ENCODE data around the gene CERK. TPM values are rescaled to one million over a fixed set of nuclear protein-coding genes. Genes with fewer than 3 reads are reported as not detected.

CERK gene
- total and polyA plus RNA-seq, 9 of the 15 experiments (the other 6 are each of a cell fraction or from before 2014, with no cell fraction given) = 1.1 to 14.9 (median 8.7) TPM

- ChIA-PET POLR2A (interaction anchor here (0.6 kb wide), 1 partner anchor 13 kb away, joined by 3 read pairs; no protein-coding TSS in a partner anchor), CTCF (ENCODE audit: low intra/inter-chr PET ratio) (no interaction called here)
- Histone ChIP-seq H3K4me2 (ENCODE audit: insufficient read depth, low read length) (no peak overlapping the region), H3K9ac (ENCODE audit: insufficient read depth in 1 of 2, low read depth in 2 of 2, low read length in 2 of 2) (peak overlapping the region in 1 of 2 experiments; percentile 58; a peak in 1 of 4 replicates), H3K36me3 (ENCODE audit: control insufficient read depth, insufficient read depth, low read length) (0 out of 3 replicates have a peak, but pooled peaks cover 2% of the 10 kb centered on the region), H3K9me1 (ENCODE audit: control insufficient read depth, insufficient read depth, low read length) (peaks cover 3% of the 10 kb centered on the region), H3K27ac (ENCODE audit: extremely low read depth, low read depth, low read length) (no peak overlapping the region), H3K4me3 (no peak overlapping the region), H3K27me3 (ENCODE audit: control insufficient read depth in 2 of 2, insufficient read depth in 2 of 2, low read length in 2 of 2) (no peaks in the 10 kb centered on the region), H3K9me3 (replicated peaks; ENCODE audit: control insufficient read depth, insufficient read depth, low read depth, low read length) (no peaks in the 10 kb centered on the region), H2AFZ (ENCODE audit: low read depth, low read length) (no peak overlapping the region), H4K20me1 (replicated peaks; ENCODE audit: control insufficient read depth, insufficient read depth, low read length) (peaks cover 7% of the 10 kb centered on the region), H3K79me2 (ENCODE audit: control insufficient read depth, insufficient read depth, low read length) (peaks cover 39% of the 10 kb centered on the region), H3K4me1 (replicated peaks in 1 of 2; ENCODE audit: control insufficient read depth in 2 of 2, insufficient read depth in 2 of 2, low read length in 2 of 2) (peaks cover 24 to 43% of the 10 kb centered on the region in 2 experiments)
- TF ChIP-seq EGR1 (conservative IDR thresholded peaks at IDR 0.05) (0 out of 2 replicates have a peak, but pooled peaks have one; percentile 32), ESRRB (CRISPR knock-in tag; IDR thresholded peaks at IDR 0.05; ENCODE audit: borderline replicate concordance) (no peak), ATF4 (CRISPR knock-in tag; IDR thresholded peaks at IDR 0.05) (no peak), ZNF518B (CRISPR knock-in tag; IDR thresholded peaks at IDR 0.05) (no peak), CBFA2T3 (IDR thresholded peaks at IDR 0.05) (no peak), ZNF408 (CRISPR knock-in tag; IDR thresholded peaks at IDR 0.05; ENCODE audit: low read depth) (no peak)
- WGBS (ENCODE audit: insufficient coverage, low coverage, missing lambda C conversion rate) = 63% methylated on average over 10 of the region's 18 CpGs
- DNase-seq (ENCODE audit: extremely low read depth in 1 of 4, low spot score in 3 of 4) (no peak), FAIRE-seq (no peak), ATAC-seq (no peak)
- intact Hi-C loops (cut with micrococcal nuclease) = no loop called here
- no TSS peak for BruUV-seq (replicated peaks)
- in situ Hi-C loops (cut with MboI) = no loop called here
Observed at GRCh38 chr22:46776876-46777608, 39.0 kb upstream of the CERK start.
